ENCODE measurements around the gene AKAP7.

The AKAP7 gene

DNA sequence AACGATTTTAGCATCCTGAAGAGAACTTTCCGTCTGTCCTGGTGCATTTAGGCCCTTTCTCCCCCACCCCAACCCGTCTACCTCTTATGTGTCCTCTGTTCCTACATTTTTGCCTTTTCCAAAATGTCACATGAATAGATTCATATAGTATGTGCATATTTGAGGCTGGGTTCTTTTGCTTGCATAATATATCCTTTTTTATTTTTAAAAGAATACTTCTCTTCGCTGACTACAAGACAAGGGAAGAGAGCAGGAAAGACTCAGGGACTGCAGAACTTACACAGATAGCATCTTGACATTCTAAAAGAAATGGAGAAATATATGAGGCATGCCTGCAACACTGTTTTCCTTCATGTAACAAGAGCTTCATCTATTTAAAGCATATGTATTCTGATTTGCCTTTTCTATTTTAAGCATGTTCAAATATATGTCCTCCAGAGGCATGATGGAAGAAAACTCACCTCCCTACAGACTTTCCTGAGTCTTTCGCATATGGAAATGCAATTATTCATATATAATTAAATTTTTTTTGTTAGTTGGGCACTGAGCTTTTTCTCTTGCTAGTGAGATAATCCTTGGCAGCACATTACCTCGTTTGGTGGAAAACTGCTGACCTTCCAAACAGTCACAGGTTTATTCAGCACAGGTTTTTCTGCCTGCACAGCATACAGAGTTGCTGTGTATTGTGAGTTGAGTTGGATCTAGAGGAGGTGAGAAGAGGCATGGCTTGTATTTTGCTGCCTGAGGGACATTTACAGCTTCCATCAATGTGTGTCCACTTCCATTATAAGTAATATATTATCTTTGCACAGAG is 170.0 kb downstream of the AKAP7 start:
- no peaks in the 10 kb centered on the region for H3K36me3 ChIP-seq (replicated peaks; ENCODE audit: insufficient read depth, low read length)
- H3K4me2 ChIP-seq (ENCODE audit: low read depth, low read length), result no peak overlapping the region
- H3K79me2 ChIP-seq (ENCODE audit: low read length), result no peaks in the 10 kb centered on the region
- no peak for DNase-seq
- H3K9me3 ChIP-seq (replicated peaks; ENCODE audit: insufficient read depth, low read length), result no peaks in the 10 kb centered on the region
- no peaks in the 10 kb centered on the region for H3K4me1 ChIP-seq (ENCODE audit: low read length)
- no peaks in the 10 kb centered on the region for H4K20me1 ChIP-seq (ENCODE audit: insufficient read depth, low read length)
- no peak overlapping the region for H3K27ac ChIP-seq (ENCODE audit: low read length)
- H3F3A ChIP-seq (ENCODE audit: insufficient read depth, low read length), result no peaks in the 10 kb centered on the region
- TF ChIP-seq EZH2phosphoT487 (IDR thresholded peaks at IDR 0.05; ENCODE audit: low read length) (no peak), EZH2 (optimal IDR thresholded peaks at IDR 0.05; ENCODE audit: low read depth, low read length) (no peak)
- TF ChIP-seq, protein P1, sequence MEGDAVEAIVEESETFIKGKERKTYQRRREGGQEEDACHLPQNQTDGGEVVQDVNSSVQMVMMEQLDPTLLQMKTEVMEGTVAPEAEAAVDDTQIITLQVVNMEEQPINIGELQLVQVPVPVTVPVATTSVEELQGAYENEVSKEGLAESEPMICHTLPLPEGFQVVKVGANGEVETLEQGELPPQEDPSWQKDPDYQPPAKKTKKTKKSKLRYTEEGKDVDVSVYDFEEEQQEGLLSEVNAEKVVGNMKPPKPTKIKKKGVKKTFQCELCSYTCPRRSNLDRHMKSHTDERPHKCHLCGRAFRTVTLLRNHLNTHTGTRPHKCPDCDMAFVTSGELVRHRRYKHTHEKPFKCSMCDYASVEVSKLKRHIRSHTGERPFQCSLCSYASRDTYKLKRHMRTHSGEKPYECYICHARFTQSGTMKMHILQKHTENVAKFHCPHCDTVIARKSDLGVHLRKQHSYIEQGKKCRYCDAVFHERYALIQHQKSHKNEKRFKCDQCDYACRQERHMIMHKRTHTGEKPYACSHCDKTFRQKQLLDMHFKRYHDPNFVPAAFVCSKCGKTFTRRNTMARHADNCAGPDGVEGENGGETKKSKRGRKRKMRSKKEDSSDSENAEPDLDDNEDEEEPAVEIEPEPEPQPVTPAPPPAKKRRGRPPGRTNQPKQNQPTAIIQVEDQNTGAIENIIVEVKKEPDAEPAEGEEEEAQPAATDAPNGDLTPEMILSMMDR (IDR thresholded peaks at IDR 0.05; ENCODE audit: low read length), result no peak
- no peaks in the 10 kb centered on the region for H3K27me3 ChIP-seq (replicated peaks; ENCODE audit: insufficient read depth, low read length)
- no peak overlapping the region for H2AFZ ChIP-seq (ENCODE audit: low read length)
- no peak overlapping the region for H3K4me3 ChIP-seq (ENCODE audit: low read length)
- no peaks in the 10 kb centered on the region for H3K9me2 ChIP-seq (replicated peaks; ENCODE audit: insufficient read depth, low read length)
- H3K9ac ChIP-seq (ENCODE audit: low read length), result no peak overlapping the region

DNA sequence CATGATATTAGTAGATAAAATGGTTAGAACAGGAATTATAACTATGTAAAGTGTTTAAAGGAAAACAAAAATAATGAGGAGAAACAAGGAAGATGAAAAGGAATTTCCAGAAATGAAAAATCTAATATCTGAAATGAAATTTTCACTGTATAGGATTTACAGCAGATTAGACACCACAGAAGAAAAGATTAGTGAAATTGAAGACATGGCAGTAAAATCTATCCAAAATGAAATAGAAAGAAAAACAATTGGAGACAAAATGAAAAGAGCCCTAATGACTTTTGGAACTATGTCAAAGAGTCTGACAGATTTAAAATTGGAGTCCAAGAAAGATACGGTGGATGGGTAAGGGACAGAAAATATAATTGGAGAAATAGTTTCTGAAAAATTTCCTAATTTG is 174.2 kb downstream of the AKAP7 start:
- no peaks in the 10 kb centered on the region for H3K9me2 ChIP-seq (replicated peaks; ENCODE audit: insufficient read depth, low read length)
- no peaks in the 10 kb centered on the region for H3K4me1 ChIP-seq (ENCODE audit: low read length)
- no peak overlapping the region for H3K9ac ChIP-seq (ENCODE audit: low read length)
- DNase-seq, result no peak
- H3K9me3 ChIP-seq (replicated peaks; ENCODE audit: insufficient read depth, low read length), result no peaks in the 10 kb centered on the region
- no peaks in the 10 kb centered on the region for H3K79me2 ChIP-seq (ENCODE audit: low read length)
- H4K20me1 ChIP-seq (ENCODE audit: insufficient read depth, low read length), result no peaks in the 10 kb centered on the region
- no peak overlapping the region for H3K4me3 ChIP-seq (ENCODE audit: low read length)
- H3K27ac ChIP-seq (ENCODE audit: low read length), result no peak overlapping the region
- no peaks in the 10 kb centered on the region for H3K36me3 ChIP-seq (replicated peaks; ENCODE audit: insufficient read depth, low read length)
- no peaks in the 10 kb centered on the region for H3K27me3 ChIP-seq (replicated peaks; ENCODE audit: insufficient read depth, low read length)
- TF ChIP-seq EZH2 (optimal IDR thresholded peaks at IDR 0.05; ENCODE audit: low read depth, low read length), result no peak
- no peak for TF ChIP-seq EZH2phosphoT487 (IDR thresholded peaks at IDR 0.05; ENCODE audit: low read length)
- TF ChIP-seq, protein P1 (IDR thresholded peaks at IDR 0.05; ENCODE audit: low read length), result no peak
- no peak overlapping the region for H2AFZ ChIP-seq (ENCODE audit: low read length)
- no peaks in the 10 kb centered on the region for H3F3A ChIP-seq (ENCODE audit: insufficient read depth, low read length)
- H3K4me2 ChIP-seq (ENCODE audit: low read depth, low read length), result no peak overlapping the region

DNA sequence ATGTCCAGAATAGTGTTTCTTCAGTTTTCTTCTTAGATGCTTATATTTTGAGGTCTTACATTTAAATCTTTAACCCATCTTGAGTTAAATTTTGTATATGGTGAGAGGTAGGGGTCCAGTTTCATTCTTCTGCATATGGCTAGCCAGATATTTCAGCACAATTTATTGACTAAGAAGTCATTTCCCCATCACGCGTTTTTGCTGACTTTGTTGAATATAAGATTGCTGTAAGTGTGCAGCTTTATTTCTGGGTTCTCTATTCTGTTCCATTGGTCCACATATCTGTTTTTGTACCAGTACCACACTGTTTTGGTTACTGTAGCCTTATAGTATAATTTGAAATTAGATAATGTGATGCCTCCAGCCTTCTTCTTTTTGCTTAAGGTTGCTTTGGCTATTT is 179.6 kb downstream of the AKAP7 start:
- H2AFZ ChIP-seq (ENCODE audit: low read length), result no peak overlapping the region
- no peak for DNase-seq

More for the DNA sequence above, 179.6 kb downstream of the AKAP7 start:
- Histone ChIP-seq H3K4me3 (ENCODE audit: low read length) (no peak overlapping the region), H3K4me1 (ENCODE audit: low read length) (no peaks in the 10 kb centered on the region), H3F3A (ENCODE audit: insufficient read depth, low read length) (no peaks in the 10 kb centered on the region), H3K4me2 (ENCODE audit: low read depth, low read length) (no peak overlapping the region), H3K36me3 (replicated peaks; ENCODE audit: insufficient read depth, low read length) (no peaks in the 10 kb centered on the region), H3K9me3 (replicated peaks; ENCODE audit: insufficient read depth, low read length) (no peaks in the 10 kb centered on the region), H3K9me2 (replicated peaks; ENCODE audit: insufficient read depth, low read length) (no peaks in the 10 kb centered on the region), H3K9ac (ENCODE audit: low read length) (no peak overlapping the region), H4K20me1 (ENCODE audit: insufficient read depth, low read length) (no peaks in the 10 kb centered on the region), H3K27me3 (replicated peaks; ENCODE audit: insufficient read depth, low read length) (no peaks in the 10 kb centered on the region), H3K27ac (ENCODE audit: low read length) (no peak overlapping the region), H3K79me2 (ENCODE audit: low read length) (no peaks in the 10 kb centered on the region)
- TF ChIP-seq, protein P1 (IDR thresholded peaks at IDR 0.05; ENCODE audit: low read length), result no peak
- no peak for TF ChIP-seq EZH2 (optimal IDR thresholded peaks at IDR 0.05; ENCODE audit: low read depth, low read length)
- TF ChIP-seq EZH2phosphoT487 (IDR thresholded peaks at IDR 0.05; ENCODE audit: low read length), result no peak

Measured in MM.1S (cell line).